Articular chondrocyte of knee joint (primary cell): ENCODE results near the gene FBXO39. TPM values are rescaled to one million over a fixed set of nuclear protein-coding genes. Genes with fewer than 3 reads are reported as not detected.

ENCODE experiments used
- small RNA-seq: library from RNA; depleted of rRNA; stranded (forward); fragments of <200 nt; gene quantifications from one replicate; pipeline ENCODE3, GENCODE V24; 2012
- total RNA-seq: library from RNA; depleted of rRNA; stranded (reverse); fragments of >200 nt; gene quantifications from 2 replicates; pipeline ENCODE4 v1.2.3, GENCODE V29; 2012

Gene FBXO39
- 0.26 and 0.76 TPM in 2 replicates for total RNA-seq

GRCh38 chr17:6775871-6776405 lies at the start of gene FBXO39:
TSS of gene FBXO39 (plus strand) at chr17:6776215. CDS start at chr17:6779869, 3,654 bp downstream.

GRCh38 chr17:6755731-6756184 lies 20.3 kb upstream of the FBXO39 start, which contains the start of gene XAF1:
TSS of gene XAF1 (plus strand) at chr17:6756046. CDS start at chr17:6756079, 33 bp downstream.

GRCh38 chr17:6831661-6832263 lies 55.7 kb downstream of the FBXO39 start, which contains the start of gene TEKT1:
TSS of gene TEKT1 (minus strand) at chr17:6831729. CDS start at chr17:6830376, 1,353 bp downstream.

Small RNAs within 50 kb of the gene (small RNA-seq; reads per million reads assigned to genes)
- gene AC004706.2, result not detected

Other genes with a start within 250 kb of the FBXO39 start
- gene PITPNM3, start 219.7 kb upstream of the FBXO39 start, total RNA-seq, result 7.1 and 8.8 TPM in 2 replicates
- 17.6 and 20.9 TPM in 2 replicates for gene KIAA0753, start 135.5 kb upstream of the FBXO39 start, total RNA-seq
- 130 and 138 TPM in 2 replicates for gene TXNDC17, start 135.2 kb upstream of the FBXO39 start, total RNA-seq
- gene MED31, start 124.6 kb upstream of the FBXO39 start, total RNA-seq, result 9.9 and 12.4 TPM in 2 replicates
- gene C17orf100, start 124.5 kb upstream of the FBXO39 start, total RNA-seq, result 0.39 and 0.43 TPM in 2 replicates
- gene SLC13A5, start 62.8 kb upstream of the FBXO39 start, total RNA-seq, result not detected in 2 replicates
- gene XAF1, start 20.2 kb upstream of the FBXO39 start, total RNA-seq, result 19.2 and 33.4 TPM in 2 replicates
- not detected in 2 replicates for gene TEKT1, start 55.5 kb downstream of the FBXO39 start, total RNA-seq
- gene ALOX12, start 219.8 kb downstream of the FBXO39 start, total RNA-seq, result 0.11 TPM in 1 of 2 replicates, not detected in the other
- gene RNASEK, start 236.4 kb downstream of the FBXO39 start, total RNA-seq, result 72.4 and 73.5 TPM in 2 replicates
- 0.11 and 0.13 TPM in 2 replicates for gene BCL6B, start 246.8 kb downstream of the FBXO39 start, total RNA-seq